ENCODE results near the gene RAPGEF2.

DNA sequence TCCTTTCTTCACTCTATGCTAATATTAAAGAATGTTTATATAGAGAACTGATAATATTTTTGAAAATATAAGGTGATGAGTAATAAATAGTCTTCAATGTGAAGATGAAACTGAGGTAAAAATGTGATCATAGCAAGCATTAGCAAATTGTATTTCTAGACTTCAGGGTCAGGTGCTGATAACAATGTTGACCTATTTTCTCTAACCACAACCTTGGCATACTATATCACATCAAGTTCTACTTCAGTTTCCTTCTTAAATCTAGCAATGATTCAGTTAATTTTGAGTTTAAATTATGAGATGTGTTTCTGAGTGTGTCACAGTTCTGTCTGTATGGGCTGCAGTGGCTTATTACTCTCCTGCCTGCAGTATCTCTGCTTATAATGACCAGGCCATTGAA lies 209.4 kb downstream of the RAPGEF2 start:
- TF ChIP-seq, protein P1, sequence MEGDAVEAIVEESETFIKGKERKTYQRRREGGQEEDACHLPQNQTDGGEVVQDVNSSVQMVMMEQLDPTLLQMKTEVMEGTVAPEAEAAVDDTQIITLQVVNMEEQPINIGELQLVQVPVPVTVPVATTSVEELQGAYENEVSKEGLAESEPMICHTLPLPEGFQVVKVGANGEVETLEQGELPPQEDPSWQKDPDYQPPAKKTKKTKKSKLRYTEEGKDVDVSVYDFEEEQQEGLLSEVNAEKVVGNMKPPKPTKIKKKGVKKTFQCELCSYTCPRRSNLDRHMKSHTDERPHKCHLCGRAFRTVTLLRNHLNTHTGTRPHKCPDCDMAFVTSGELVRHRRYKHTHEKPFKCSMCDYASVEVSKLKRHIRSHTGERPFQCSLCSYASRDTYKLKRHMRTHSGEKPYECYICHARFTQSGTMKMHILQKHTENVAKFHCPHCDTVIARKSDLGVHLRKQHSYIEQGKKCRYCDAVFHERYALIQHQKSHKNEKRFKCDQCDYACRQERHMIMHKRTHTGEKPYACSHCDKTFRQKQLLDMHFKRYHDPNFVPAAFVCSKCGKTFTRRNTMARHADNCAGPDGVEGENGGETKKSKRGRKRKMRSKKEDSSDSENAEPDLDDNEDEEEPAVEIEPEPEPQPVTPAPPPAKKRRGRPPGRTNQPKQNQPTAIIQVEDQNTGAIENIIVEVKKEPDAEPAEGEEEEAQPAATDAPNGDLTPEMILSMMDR (IDR thresholded peaks at IDR 0.05 in 2 of 3, conservative IDR thresholded peaks at IDR 0.05 in 1 of 3; ENCODE audit: control insufficient read depth in 2 of 3, extremely low read depth in 1 of 3, insufficient read depth in 1 of 3, low read depth in 3 of 3, low read length in 3 of 3): no peak
- no peak for TF ChIP-seq RCOR1 (conservative IDR thresholded peaks at IDR 0.05; ENCODE audit: low read depth, low read length)
